ENCODE results near the gene PJA2.
"Not testable (repeated sequence)": the region's sequence is repeated elsewhere in the genome, so short reads cannot be mapped to it uniquely, and the experiment has no call there.

- TF ChIP-seq CTCF, POLR2A, POLR2AphosphoS5, EP300 (IDR thresholded peaks at IDR 0.05): not testable (repeated sequence)
These were observed 4.2 kb upstream of the PJA2 start for GRCh38 chr5:109413921-109414461.

Data from suprapubic skin (tissue), 4 donors.